Dermis blood vessel endothelial cell (primary cell): ENCODE results near the gene GPR55. TPM values are rescaled to one million over a fixed set of nuclear protein-coding genes. Genes with fewer than 3 reads are reported as not detected.

Experiments used
- DNase-seq: peaks from one replicate; pipeline ENCODE4 v3.0.0; 2010
- total RNA-seq: library from RNA; depleted of rRNA; stranded (reverse); fragments of >200 nt; gene quantifications from 2 replicates; pipeline ENCODE4 v1.2.3, GENCODE V29; 2014

Gene GPR55
- total RNA-seq, 1 donor from 2014 or later, result not detected

DNA sequence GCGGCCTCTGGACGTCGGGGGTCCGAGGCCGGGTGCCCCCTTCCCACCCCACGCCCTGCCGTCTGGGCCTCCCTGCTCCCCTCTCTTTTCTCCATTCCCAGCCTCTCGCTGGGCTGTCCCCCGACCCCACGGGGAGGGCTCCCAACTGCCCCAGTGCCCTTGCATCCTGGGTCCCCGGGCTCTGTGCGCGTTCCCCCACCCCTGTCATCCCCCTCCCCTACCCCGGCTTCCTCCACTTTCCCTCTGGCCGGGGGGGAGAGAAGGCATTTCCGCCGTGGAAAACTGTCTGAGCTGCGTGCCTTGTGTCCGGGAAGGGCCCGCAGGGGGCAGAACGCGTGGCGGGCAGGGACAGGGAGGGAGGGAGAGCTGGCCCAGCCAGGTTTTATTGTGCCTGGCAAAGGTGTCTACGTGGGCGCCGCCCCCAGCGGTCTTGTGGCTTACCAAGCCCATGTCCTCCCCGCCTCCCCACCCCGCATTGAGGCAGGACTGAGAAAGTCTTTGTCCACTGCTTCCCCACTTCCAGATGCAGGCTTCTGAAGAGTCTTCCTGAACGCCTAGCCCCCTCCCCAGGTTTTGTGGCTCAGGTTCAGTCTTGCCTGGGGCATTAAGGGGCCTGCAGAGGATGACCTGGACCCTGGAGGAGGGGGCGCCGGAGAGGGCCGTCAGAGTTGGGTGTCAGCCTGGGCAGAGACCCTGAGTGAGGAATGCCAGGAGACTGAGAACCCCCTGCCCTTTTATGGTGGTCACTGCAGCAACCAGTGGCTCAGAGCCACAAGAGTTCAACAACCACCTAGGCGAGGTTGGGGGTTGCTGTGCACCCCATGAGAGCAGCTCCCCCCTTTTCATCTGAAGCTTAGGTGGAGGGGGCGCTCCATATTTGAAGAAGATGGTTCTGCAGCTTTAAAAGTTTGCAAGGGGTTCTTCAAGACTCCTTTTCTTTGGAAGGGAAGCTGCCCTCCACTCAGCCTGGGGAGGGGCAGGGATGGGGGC lies 59.0 kb downstream of the GPR55 start:
- peak; percentile 12 for DNase-seq

DNA sequence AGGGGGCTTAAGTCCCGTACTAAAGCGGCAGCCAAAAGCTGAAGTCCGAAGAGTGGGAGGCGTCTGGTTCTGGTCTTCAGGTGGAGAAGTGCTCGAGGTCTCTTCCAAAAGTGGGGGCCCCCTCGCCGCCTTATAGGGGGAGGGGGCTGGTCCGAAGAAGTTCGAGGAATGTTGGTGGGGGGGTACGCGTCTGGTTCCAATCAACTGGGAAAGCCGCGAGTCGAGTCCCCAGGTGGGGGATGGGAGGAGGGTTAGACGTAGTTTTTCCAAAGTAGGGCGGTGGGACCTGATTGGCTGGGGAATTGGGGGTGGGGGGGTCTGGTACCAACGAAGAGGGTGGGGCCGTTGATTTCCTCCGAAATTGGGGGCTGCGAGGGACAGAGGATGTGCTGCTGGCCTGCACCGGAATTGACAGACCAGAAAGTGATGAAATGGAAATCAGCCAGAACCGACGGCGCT lies 59.7 kb downstream of the GPR55 start:
- DNase-seq, result no peak

DNA sequence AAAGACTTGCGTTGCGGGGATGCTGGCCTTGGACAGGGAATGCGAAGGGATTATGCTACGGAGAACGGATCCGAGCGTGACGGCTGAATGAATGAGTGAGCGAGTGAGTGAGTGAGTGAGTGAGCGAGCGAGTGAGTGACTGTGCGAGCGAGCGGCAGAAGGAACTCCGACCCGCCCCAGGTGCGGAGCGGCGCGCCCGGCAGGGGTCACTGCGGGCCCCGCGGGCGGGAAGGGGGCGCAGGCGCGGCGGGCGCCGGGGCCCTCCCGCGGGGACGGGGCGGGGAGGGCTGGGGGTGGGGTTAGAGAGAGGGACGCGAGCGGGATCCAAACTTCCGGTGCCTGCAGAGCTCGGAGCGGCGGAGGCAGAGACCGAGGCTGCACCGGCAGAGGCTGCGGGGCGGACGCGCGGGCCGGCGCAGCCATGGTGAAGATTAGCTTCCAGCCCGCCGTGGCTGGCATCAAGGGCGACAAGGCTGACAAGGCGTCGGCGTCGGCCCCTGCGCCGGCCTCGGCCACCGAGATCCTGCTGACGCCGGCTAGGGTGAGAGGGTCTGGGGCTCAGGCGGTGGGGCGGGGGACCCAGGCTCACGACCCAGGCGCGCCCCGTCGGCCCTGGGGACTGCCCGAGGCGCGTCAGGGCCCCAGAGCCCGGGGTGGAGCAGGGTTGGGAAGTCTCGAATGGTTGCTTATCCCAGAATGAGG lies 60.3 kb downstream of the GPR55 start, which contains the start of gene ITM2C:
TSS of gene ITM2C (plus strand) at position 338 of the 702 bp plus-strand sequence. CDS start at position 422, 84 bp downstream.
- DNase-seq, result peak; percentile 24

DNA sequence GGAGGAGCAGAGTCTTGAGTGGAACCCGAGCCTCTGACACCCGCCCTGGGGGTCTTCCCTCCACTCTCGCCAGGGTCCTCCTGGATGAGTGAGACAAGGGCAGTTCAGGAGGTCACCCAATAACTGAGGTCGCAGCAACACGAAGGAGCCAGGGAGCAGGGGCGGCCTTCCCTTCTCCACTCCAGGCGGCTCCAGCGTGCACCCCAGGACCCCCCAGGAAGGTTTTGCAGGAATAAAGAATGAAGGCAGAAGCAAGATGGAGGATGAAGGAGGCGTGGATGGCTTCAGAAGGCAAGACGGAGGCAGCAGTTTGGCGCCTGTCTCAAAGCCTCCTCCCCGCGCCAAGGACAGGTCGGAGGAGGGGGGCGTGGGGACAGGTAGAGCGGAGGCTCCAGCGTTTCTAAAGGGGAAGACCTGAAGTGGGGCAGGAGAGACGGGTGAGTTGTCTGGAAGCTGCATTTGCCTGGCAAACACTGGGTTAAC lies 60.9 kb downstream of the GPR55 start:
- DNase-seq, result no peak

DNA sequence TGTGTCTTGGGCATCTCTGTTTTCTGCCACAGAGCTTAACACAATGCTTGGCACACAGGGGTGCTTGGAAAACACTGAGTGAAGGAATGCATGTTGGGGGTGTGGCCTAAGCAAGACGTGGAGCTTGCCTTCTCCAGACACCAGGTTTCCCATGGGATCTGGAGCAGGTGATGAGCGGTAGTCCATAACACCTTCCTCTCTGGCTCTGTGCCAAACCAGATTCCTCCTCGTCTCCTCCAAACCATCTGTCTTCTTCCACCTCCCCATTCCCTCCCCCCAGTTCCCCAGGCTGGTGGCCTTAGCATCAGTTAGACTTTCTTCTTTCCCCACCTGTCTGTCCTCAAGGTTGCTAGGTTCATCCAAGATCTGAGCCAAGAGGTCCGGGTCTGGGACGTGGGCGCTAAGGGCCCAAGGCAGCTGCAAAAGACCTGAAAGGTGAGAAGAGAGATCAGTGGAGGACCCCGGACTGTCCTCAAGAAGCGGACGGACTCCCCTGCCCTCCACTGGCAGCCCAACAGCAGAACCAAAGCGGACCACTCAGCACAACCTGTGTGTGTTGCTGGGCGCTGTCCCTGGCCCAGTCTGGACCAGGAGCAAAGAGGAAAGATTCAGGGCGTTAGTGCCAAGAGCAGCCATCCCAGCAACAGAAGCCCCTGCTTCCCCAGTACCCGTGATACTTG lies 61.5 kb downstream of the GPR55 start:
- no peak for DNase-seq

DNA sequence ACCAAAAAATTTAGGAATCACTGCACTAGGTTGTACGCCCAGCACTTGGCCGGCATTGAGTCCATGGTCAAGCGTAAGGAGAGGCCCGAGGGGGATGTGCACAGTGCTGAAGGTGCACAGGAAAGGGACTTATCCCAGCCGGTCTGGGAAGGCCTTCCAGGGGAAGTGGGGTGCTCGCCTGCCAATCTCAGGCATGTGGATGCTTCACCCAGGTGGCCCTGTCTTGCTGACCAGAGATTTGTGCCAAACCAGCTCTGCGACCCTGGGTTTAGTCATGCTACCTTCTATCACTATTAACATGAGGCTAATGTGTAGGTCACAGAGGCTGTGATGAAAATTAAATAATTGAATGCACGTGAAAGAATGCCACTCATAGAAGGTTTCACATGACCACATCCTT lies 62.0 kb downstream of the GPR55 start:
- DNase-seq, result no peak

DNA sequence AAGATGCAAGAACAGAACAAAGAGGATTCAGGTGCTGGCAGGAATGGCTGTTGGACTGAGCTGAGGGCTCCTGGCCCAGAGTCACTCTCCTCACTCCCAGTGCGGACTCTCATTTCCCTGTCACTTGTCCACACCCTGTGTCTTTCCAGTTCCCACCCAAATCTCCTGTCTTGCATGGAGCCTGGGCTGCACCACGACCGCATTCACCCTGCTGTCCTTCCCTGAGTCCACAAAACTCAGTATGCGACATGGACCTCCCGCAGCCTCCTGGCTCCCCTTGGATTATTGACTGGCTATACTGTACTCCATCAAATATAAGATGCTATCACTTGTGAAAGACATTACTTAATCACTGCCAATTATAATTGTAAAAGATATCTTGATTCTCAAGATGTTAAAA lies 62.8 kb downstream of the GPR55 start:
- DNase-seq, result no peak

DNA sequence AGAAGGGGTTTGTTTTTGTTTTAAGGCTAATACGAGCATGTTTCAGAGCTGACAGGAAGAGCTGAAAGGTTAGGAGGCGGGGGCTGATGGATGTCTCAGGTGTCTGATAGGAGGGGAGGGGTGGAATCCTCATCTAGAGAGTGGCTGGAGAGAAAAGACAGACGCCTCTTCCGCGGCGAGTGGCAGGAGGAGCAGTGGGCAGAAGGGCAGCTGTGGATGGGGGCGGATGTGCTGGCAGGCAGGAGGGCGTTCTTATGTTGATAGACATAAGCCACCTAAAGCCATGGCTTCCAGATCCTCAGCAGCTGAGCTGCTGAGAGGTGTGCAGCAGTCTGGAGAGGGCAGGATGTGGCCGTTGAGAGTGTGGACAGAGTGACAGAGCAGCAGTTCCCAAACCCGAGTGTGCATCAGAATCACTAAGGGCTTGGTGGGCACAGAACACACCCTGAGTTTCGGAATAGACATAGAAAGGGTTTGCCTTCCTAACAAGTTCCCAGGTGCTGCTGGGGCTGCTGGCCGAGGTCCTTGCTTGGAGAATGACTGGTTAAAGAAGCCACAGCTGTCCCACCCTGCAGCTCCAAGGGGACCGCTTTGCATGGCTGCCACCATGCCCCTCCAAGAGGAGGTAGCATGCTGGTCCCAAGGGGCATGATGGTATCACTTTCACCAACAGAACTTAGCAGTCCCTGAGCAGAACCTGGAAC lies 63.3 kb downstream of the GPR55 start:
- no peak for DNase-seq

Other genes starting within 250 kb of the GPR55 start
- 71.0 and 97.2 TPM in 2 replicates for gene CAB39, start 212.4 kb downstream of the GPR55 start, total RNA-seq
- gene ITM2C, start 60.3 kb downstream of the GPR55 start, total RNA-seq, result 38.7 and 69.9 TPM in 2 replicates
- not detected in 2 replicates for gene SPATA3, start 70.9 kb upstream of the GPR55 start, total RNA-seq
- gene C2orf72, start 112.3 kb upstream of the GPR55 start, total RNA-seq, result under 0.01 and 1.1 TPM in 2 replicates
- 115 and 135 TPM in 2 replicates for gene PSMD1, start 131.6 kb upstream of the GPR55 start, total RNA-seq
- gene HTR2B, start 199.8 kb upstream of the GPR55 start, total RNA-seq, result 4.4 and 4.8 TPM in 2 replicates